SU-DHL-6 (cell line): Measurements from ENCODE around the gene MDFIC.

Source experiments
- EZH2phosphoT487 ChIP-seq: fragments of 200-600 bp; sonication (generic), shearing (Covaris generic); conservative IDR thresholded peaks from 2 replicates; pipeline ENCODE4 v1.6.1; 2018; ENCODE audit warnings: mild to moderate bottlenecking, antibody characterized with exemption, low read length, moderate library complexity, mixed read lengths
- TF ChIP-seq, protein P1 (sequence below): fragments of 200-600 bp; sonication (generic); IDR thresholded peaks from one replicate; pipeline ENCODE4 v1.5.1; 2017; ENCODE audit warnings: antibody characterized with exemption, mild to moderate bottlenecking, low read length, moderate library complexity; ENCODE audit not compliant: insufficient read depth, poor library complexity, severe bottlenecking

GRCh38 chr7:114957444-114957843 is 35.5 kb downstream of the MDFIC start:
- TF ChIP-seq, protein P1, sequence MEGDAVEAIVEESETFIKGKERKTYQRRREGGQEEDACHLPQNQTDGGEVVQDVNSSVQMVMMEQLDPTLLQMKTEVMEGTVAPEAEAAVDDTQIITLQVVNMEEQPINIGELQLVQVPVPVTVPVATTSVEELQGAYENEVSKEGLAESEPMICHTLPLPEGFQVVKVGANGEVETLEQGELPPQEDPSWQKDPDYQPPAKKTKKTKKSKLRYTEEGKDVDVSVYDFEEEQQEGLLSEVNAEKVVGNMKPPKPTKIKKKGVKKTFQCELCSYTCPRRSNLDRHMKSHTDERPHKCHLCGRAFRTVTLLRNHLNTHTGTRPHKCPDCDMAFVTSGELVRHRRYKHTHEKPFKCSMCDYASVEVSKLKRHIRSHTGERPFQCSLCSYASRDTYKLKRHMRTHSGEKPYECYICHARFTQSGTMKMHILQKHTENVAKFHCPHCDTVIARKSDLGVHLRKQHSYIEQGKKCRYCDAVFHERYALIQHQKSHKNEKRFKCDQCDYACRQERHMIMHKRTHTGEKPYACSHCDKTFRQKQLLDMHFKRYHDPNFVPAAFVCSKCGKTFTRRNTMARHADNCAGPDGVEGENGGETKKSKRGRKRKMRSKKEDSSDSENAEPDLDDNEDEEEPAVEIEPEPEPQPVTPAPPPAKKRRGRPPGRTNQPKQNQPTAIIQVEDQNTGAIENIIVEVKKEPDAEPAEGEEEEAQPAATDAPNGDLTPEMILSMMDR = no peak
- TF ChIP-seq EZH2phosphoT487 = no peak
